Effector memory CD8-positive, alpha-beta T cell (primary cell): ENCODE measurements around the gene PAK2.
"Not testable (repeated sequence)": the region's sequence is repeated elsewhere in the genome, so short reads cannot be mapped to it uniquely, and the experiment has no call there.

Experiments
- ATAC-seq: fragments of 150-1000 bp; cut with Tn5 transposase; replicated peaks from 2 replicates; pipeline ENCODE4 v1.10.0; 2021; ENCODE audit warnings: mild to moderate bottlenecking, moderate library complexity
- DNase-seq, 3 experiments: peaks; one replicate each; pipeline ENCODE4 v3.0.0; 2021
- H3K27ac Mint-ChIP-seq, 2 donors: one replicate each; pipeline ENCODE4 v1.8.0; 2022; ENCODE audit warnings: mild to moderate bottlenecking in 2 of 2, mixed read lengths in 2 of 2, moderate library complexity in 2 of 2
- H3K27me3 Mint-ChIP-seq, 2 donors: one replicate each; pipeline ENCODE4 v1.8.0; 2022; ENCODE audit warnings: mixed read lengths in 2 of 2
- H3K36me3 Mint-ChIP-seq: one replicate; pipeline ENCODE4 v1.8.0; 2022; ENCODE audit warnings: mild to moderate bottlenecking, moderate library complexity, mixed read lengths; ENCODE audit not compliant: insufficient read depth
- H3K4me1 Mint-ChIP-seq, 2 donors: one replicate each; pipeline ENCODE4 v1.8.0; 2022; ENCODE audit warnings: low read depth in 2 of 2, mixed read lengths in 2 of 2
- H3K4me3 Mint-ChIP-seq, 2 donors: one replicate each; pipeline ENCODE4 v1.8.0; 2022; ENCODE audit warnings: mild to moderate bottlenecking in 2 of 2, mixed read lengths in 2 of 2, moderate library complexity in 2 of 2
- H3K9me3 Mint-ChIP-seq, 2 donors: one replicate each; pipeline ENCODE4 v1.8.0; 2022; ENCODE audit warnings: mixed read lengths in 2 of 2

The PAK2 gene

GRCh38 chr3:196812853-196813252 lies 73.2 kb downstream of the PAK2 start:
- DNase-seq (no peak), ATAC-seq (no peak)
- Mint-ChIP-seq H3K4me3 (no peak overlapping the region), H3K4me1 (no peaks in the 10 kb centered on the region), H3K27me3 (no peaks in the 10 kb centered on the region), H3K27ac (peak overlapping the region in 1 of 2 donors; percentile 55), H3K36me3 (peaks cover 71% of the 10 kb centered on the region), H3K9me3 (no peaks in the 10 kb centered on the region)

- no peak overlapping the region for H3K27ac Mint-ChIP-seq
- DNase-seq: no peak
- H3K4me1 Mint-ChIP-seq: no peaks in the 10 kb centered on the region
- ATAC-seq: no peak
- H3K9me3 Mint-ChIP-seq: no peaks in the 10 kb centered on the region
- H3K36me3 Mint-ChIP-seq: peaks cover 71% of the 10 kb centered on the region
- H3K4me3 Mint-ChIP-seq: no peak overlapping the region
- H3K27me3 Mint-ChIP-seq: no peaks in the 10 kb centered on the region
Observed at GRCh38 chr3:196813903-196814302, 74.2 kb downstream of the PAK2 start.

GRCh38 chr3:196821806-196822355 lies 82.2 kb downstream of the PAK2 start:
- Mint-ChIP-seq H3K9me3 (no peaks in the 10 kb centered on the region), H3K4me1 (no peaks in the 10 kb centered on the region), H3K36me3 (peaks cover 83% of the 10 kb centered on the region), H3K4me3 (no peak overlapping the region), H3K27ac (peak overlapping the region in 1 of 2 donors; percentile 70), H3K27me3 (no peaks in the 10 kb centered on the region)
- ATAC-seq (no peak), DNase-seq (no peak)

GRCh38 chr3:196829651-196830050 lies 90.0 kb downstream of the PAK2 start:
- not testable (repeated sequence) for DNase-seq, H3K4me1 Mint-ChIP-seq, ATAC-seq, H3K27me3 Mint-ChIP-seq, H3K4me3 Mint-ChIP-seq, H3K9me3 Mint-ChIP-seq
- Mint-ChIP-seq H3K27ac (peak overlapping the region in 1 of 2 donors; percentile 62), H3K36me3 (peaks cover 57% of the 10 kb centered on the region)

GRCh38 chr3:196835086-196835485 lies 95.4 kb downstream of the PAK2 start:
- DNase-seq (no peak), ATAC-seq (no peak)
- Mint-ChIP-seq H3K4me1 (peaks cover 0 to 3% of the 10 kb centered on the region in 2 donors), H3K4me3 (no peak overlapping the region), H3K27ac (no peak overlapping the region), H3K36me3 (peaks cover 19% of the 10 kb centered on the region), H3K27me3 (no peaks in the 10 kb centered on the region), H3K9me3 (no peaks in the 10 kb centered on the region)

- H3K9me3 Mint-ChIP-seq, H3K4me1 Mint-ChIP-seq, ATAC-seq, DNase-seq, H3K27me3 Mint-ChIP-seq, H3K4me3 Mint-ChIP-seq: not testable (repeated sequence)
- peak overlapping the region in 1 of 2 donors; percentile 23 for H3K27ac Mint-ChIP-seq
- H3K36me3 Mint-ChIP-seq: peaks cover 16% of the 10 kb centered on the region
Observed at GRCh38 chr3:196836626-196837025, 97.0 kb downstream of the PAK2 start.

- DNase-seq: peak; percentile 65 to 69 (median 66)
- no peak overlapping the region for H3K27ac Mint-ChIP-seq
- H3K4me1 Mint-ChIP-seq: peaks cover 0 to 3% of the 10 kb centered on the region in 2 donors
- H3K27me3 Mint-ChIP-seq: no peaks in the 10 kb centered on the region
- no peaks in the 10 kb centered on the region for H3K9me3 Mint-ChIP-seq
- no peak overlapping the region for H3K4me3 Mint-ChIP-seq
- peak; percentile 88 for ATAC-seq
- peaks cover 8% of the 10 kb centered on the region for H3K36me3 Mint-ChIP-seq
Observed at GRCh38 chr3:196837819-196838420, 98.3 kb downstream of the PAK2 start.

- not testable (repeated sequence) for DNase-seq, H3K4me1 Mint-ChIP-seq, ATAC-seq, H3K36me3 Mint-ChIP-seq, H3K27ac Mint-ChIP-seq, H3K4me3 Mint-ChIP-seq, H3K27me3 Mint-ChIP-seq, H3K9me3 Mint-ChIP-seq
Observed at GRCh38 chr3:196839351-196839750, 99.7 kb downstream of the PAK2 start.

- DNase-seq (no peak), ATAC-seq (no peak)
- no peak overlapping the region for H3K27ac Mint-ChIP-seq
- H3K4me1 Mint-ChIP-seq: peaks cover 0 to under 1% of the 10 kb centered on the region in 2 donors
- H3K36me3 Mint-ChIP-seq: peaks cover 9% of the 10 kb centered on the region
- no peak overlapping the region for H3K4me3 Mint-ChIP-seq
- no peaks in the 10 kb centered on the region for H3K27me3 Mint-ChIP-seq
- no peaks in the 10 kb centered on the region for H3K9me3 Mint-ChIP-seq
Observed at GRCh38 chr3:196842567-196843434, 103.1 kb downstream of the PAK2 start.

- no peak overlapping the region for H3K4me3 Mint-ChIP-seq
- DNase-seq (no peak), ATAC-seq (no peak)
- no peaks in the 10 kb centered on the region for H3K4me1 Mint-ChIP-seq
- no peaks in the 10 kb centered on the region for H3K27me3 Mint-ChIP-seq
- peaks cover 9% of the 10 kb centered on the region for H3K36me3 Mint-ChIP-seq
- H3K27ac Mint-ChIP-seq: no peak overlapping the region
- no peaks in the 10 kb centered on the region for H3K9me3 Mint-ChIP-seq
Observed at GRCh38 chr3:196843435-196844110, 103.9 kb downstream of the PAK2 start.

- H3K27ac Mint-ChIP-seq, H3K4me3 Mint-ChIP-seq, H3K9me3 Mint-ChIP-seq, ATAC-seq, H3K27me3 Mint-ChIP-seq, H3K36me3 Mint-ChIP-seq, DNase-seq, H3K4me1 Mint-ChIP-seq: not testable (repeated sequence)
Observed at GRCh38 chr3:196844235-196845219, 104.9 kb downstream of the PAK2 start.

- not testable (repeated sequence) for H3K36me3 Mint-ChIP-seq, ATAC-seq, H3K9me3 Mint-ChIP-seq, H3K4me1 Mint-ChIP-seq, H3K27ac Mint-ChIP-seq, H3K4me3 Mint-ChIP-seq, DNase-seq
- peaks cover 16 to 30% of the 10 kb centered on the region in 2 donors for H3K27me3 Mint-ChIP-seq
Observed at GRCh38 chr3:196848375-196848774, 108.7 kb downstream of the PAK2 start.
